ENCODE results near the gene LAMA1.

- TF ChIP-seq POLR2AphosphoS5 (IDR thresholded peaks at IDR 0.05) (no peak), POLR2A (IDR thresholded peaks at IDR 0.05) (no peak)
These were observed 197.3 kb downstream of the LAMA1 start for GRCh38 chr18:6920099-6920955.
